ENCODE results near the gene GZMM.

GZMM gene

GRCh38 chr19:497491-497868, 46.4 kb upstream of the GZMM start:
- no peak for TF ChIP-seq CTCF (IDR thresholded peaks at IDR 0.05; ENCODE audit: low read depth, low read length)
- no peak overlapping the region for H3K4me3 ChIP-seq (replicated peaks in 1 of 2; ENCODE audit: low read depth in 2 of 2, low read length in 2 of 2)
- DNase-seq (ENCODE audit: low read depth in 2 of 2): no peak

- no peak for TF ChIP-seq CTCF (IDR thresholded peaks at IDR 0.05; ENCODE audit: low read depth, low read length)
- no peak for DNase-seq (ENCODE audit: low read depth in 2 of 2)
- H3K4me3 ChIP-seq (replicated peaks in 1 of 2; ENCODE audit: low read depth in 2 of 2, low read length in 2 of 2): no peak overlapping the region
Observed at GRCh38 chr19:497869-498510, 45.9 kb upstream of the GZMM start.

GRCh38 chr19:498511-498891, 45.4 kb upstream of the GZMM start:
- H3K4me3 ChIP-seq (replicated peaks in 1 of 2; ENCODE audit: low read depth in 2 of 2, low read length in 2 of 2): no peak overlapping the region
- TF ChIP-seq CTCF (IDR thresholded peaks at IDR 0.05; ENCODE audit: low read depth, low read length): no peak
- DNase-seq (ENCODE audit: low read depth in 2 of 2): no peak

GRCh38 chr19:498977-499623, 44.8 kb upstream of the GZMM start:
- no peak overlapping the region for H3K4me3 ChIP-seq (replicated peaks in 1 of 2; ENCODE audit: low read depth in 2 of 2, low read length in 2 of 2)
- DNase-seq (ENCODE audit: low read depth in 2 of 2): no peak
- TF ChIP-seq CTCF (IDR thresholded peaks at IDR 0.05; ENCODE audit: low read depth, low read length): no peak

GRCh38 chr19:501646-502045, 42.2 kb upstream of the GZMM start:
- no peak overlapping the region for H3K4me3 ChIP-seq (replicated peaks in 1 of 2; ENCODE audit: low read depth in 2 of 2, low read length in 2 of 2)
- no peak for TF ChIP-seq CTCF (IDR thresholded peaks at IDR 0.05; ENCODE audit: low read depth, low read length)
- no peak for DNase-seq (ENCODE audit: low read depth in 2 of 2)

- DNase-seq (ENCODE audit: low read depth in 2 of 2): no peak
- no peak overlapping the region for H3K4me3 ChIP-seq (replicated peaks in 1 of 2; ENCODE audit: low read depth in 2 of 2, low read length in 2 of 2)
- TF ChIP-seq CTCF (IDR thresholded peaks at IDR 0.05; ENCODE audit: low read depth, low read length): no peak
Observed at GRCh38 chr19:504616-505015, 39.2 kb upstream of the GZMM start.

Measured in cardiac fibroblast (primary cell).